HG03175 (cell line): ENCODE results near the gene ASCL2.

Source experiments
- ATAC-seq: cut with Tn5 transposase; IDR thresholded peaks from one replicate; pipeline ENCODE4 v1.9.1; 2021; ENCODE audit warnings: mild to moderate bottlenecking, moderate library complexity; ENCODE audit not compliant: unreplicated experiment

The ASCL2 gene, protein sequence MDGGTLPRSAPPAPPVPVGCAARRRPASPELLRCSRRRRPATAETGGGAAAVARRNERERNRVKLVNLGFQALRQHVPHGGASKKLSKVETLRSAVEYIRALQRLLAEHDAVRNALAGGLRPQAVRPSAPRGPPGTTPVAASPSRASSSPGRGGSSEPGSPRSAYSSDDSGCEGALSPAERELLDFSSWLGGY

DNA sequence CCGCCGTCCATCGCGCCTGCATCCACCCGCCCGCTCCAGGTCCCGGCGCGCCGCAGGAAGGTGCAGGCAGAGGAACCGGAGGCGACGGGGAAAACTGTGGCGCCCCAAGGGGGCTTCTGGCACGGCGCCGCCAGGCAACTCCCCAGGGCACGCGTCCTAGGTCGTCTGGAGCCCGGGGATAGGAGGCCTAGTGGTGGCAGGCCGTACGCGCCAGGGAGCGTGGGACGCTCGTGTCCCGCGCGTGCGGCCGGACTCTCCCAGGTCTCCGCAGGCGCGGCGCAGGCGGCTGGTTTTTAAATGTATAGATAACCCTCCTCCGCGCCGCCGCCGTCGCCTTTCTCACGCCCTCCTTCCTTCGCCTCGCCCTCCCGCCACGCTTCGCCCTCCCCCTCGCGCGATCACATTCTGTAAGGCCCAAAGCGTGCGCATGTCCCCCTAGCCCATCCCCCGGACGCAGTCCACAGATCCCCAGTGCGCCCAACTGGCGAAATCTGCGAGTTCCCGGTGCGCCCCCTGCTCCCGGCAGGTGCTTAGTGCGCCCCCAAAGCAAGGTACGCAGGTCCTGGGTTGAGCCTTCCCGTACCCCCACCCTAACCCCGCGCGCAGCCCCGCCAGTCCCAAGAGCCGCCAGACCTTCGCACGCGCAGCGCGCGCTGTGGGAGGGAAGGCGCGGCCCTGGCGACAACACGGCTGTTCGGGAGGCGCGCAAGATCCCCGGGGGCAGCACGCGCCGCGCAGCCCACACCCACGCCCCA is at the start of gene ASCL2:
Gene ASCL2, minus strand, starts transcription at position 267 of the 755 bp plus-strand sequence. Its CDS starts 256 bp downstream, at position 11.
- ATAC-seq: no peak

DNA sequence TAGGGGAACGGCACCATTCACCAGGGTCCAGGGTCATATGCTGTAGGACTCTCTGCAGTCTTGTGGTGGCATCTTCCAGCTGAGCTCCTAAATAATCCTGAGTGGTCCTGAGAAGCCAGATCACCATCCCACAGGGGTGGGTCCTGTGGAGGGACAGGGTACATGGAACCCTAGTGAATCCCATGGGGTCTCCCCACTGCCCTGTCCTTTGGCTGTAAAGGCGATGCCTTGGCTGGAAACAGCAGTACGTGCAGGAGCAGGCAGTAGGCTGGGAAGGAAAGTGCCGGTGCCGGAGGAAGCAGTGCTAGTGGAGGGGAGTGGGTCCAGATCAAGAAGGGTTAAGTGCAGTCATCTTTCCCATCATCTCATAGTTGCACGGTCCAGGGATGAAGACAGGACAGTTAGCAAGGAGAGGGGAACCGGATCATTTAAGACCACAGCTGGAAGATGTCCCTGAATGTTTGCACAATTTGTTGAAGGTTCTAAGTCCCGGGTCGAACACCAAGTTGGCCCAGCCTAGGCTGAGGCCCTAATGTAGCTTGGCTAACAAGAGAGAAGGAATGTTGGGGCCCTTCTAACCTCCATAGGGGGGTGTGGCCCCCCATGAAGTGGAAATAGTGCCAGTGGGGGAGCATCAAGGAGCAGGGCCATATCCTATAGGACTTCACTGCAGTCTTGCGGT is 49.5 kb upstream of the ASCL2 start:
- no peak for ATAC-seq

DNA sequence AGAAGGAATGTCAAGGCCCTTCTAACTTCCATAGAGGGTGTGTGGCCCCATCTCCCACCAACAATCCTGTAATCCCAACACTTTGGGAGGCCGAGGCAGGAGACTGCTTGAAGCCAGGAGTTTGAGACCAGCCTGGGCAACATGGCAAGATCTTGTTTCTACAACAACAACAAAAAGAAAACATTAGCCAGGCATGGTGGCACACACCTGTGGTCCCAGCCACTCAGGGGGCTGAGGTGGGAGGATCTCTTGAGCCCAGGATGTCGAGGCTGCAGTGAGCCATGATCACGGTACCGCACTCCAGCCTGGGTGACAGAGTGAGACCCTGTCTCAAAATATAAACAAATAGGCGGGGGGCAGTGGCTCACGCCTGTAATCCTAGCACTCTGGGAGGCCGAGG is 48.3 kb upstream of the ASCL2 start:
- no peak for ATAC-seq

DNA sequence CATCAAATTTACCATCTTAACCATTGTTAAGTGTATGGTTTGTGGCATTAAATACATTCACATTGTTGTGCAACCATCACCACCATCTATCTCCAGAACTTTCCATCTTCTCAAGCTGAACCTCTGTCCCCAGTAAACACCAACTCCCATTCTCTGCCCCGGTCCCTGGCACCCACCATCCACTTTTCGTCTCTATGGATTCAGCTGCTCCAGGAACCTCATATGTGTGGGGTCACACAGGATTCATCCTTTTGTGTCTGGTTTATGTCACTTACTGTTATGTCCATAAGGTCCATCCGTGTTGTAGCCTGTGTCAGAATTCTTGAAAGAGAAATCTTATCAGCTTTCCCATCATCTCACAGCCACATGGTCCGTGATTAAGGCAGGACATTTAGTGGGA is 47.7 kb upstream of the ASCL2 start:
- ATAC-seq: no peak

DNA sequence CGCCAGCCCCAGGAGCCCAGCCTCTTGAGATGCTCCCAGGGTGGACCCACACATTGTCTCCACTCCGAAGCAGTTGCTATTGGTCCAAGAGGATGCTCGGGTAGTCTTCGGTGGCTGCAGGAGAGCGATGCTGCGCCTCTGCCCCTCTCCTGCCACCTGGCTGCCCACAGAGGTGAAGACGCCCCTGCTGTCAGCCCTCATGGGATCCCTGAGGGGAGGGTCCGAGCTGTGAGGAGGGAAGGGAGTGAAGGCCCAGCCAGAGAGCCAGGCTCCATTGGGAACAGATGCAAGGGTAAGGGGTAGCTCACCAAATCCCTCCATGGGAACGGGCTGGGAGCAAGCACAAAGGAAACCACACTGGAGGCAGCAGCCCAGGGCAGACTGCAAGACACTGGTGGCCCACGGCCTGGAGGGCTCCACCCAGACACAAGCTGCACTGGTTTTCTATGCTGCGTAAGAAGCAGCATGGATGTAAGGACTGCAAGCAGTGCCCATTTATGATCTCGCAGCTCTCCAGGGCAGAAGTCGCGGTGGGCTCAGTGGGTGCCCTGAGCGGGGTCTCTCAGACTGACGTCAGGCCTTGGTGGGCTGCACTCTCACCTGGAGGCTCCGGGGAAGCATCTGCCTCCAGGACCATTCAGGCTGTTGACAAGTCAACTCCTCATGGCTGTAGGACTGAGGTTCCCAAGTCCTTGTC is 47.1 kb upstream of the ASCL2 start:
- no peak for ATAC-seq

DNA sequence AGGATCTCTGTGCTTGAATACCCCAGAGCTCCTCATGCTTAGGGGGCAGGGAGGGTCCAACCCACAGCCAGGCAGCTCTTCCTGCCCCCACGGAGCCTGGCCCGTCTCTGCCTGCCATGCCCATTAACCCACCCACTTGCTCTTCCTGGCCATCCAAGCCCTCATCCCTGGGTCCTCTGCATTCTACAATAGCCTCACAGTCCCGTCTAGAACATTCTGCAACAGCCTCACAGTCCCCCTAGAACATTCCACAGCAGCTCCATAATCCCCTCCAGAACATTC is 46.5 kb upstream of the ASCL2 start:
- ATAC-seq: no peak

DNA sequence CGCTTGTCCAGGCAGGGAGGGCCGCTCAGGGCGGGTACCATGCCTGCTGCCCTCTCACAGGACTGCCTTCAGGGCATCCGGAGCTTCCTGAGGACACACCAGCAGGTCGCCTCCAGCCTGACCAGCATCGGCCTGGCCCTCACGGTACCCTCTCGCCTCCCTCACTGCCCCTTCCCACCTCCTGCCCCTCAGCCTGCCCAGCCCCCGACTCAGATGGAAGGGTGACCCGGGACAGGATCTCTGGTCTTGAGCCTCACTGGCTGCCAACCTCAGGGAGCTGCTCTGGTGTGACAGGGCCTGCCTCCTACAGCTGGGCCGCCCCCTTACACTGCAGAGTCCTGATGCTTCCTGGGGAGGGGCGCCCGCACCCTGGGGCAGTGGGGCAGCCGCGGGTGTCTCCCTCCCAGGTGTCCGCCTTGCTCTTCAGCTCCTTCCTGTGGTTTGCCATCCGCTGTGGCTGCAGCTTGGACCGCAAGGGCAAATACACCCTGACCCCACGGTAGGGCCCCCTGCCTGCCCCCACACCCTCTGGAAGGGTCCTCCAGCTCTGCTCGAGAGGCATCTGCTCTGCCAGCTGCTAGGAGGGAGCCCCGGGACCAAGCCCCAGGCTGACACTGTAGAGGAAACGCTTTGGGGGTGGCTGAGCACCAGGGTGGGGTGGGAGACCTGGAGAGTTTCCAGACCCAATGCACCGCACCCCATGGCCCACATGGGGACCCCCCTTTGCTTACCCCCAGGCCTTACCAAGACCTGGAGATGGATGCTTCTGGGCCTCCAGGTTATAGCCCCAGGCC is 46.0 kb upstream of the ASCL2 start:
- ATAC-seq: no peak

DNA sequence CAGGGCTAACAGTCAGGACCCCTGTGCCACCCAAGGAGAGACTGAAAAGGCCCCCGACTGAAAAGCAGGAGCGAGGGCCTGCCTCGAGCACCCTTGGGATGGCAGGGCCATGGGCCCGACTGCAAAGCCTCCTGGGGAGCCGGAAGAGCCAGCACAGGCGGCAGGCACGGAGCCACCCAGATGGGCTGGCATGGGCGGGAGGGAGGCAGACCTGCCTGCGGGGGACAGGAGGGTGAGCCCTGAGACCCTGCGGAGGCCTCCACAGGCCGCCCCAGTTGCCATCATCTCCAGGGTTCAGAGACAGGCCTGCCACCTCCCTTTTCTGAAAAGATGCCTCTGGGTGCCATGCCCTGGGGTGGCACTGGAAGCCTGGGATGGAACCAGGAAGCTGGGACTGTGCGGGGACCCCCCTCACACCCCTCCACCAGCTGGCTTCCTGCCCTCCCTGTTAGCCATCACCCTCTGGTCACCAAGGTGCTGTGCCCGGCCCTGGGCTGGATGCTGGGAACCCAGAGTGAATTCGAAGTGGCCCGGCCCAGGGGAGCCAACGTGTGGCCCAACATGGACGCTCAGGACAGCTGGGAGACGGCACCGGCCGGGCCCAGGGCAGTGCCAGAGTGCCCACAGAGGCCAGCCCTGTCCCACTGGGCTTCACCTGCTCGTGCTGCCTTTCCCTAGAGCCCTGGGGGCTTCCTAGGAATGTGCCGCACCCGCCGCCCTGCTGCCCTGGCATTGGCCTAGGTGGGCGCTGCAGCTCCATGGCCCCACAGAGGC is 45.2 kb upstream of the ASCL2 start:
- ATAC-seq: no peak

DNA sequence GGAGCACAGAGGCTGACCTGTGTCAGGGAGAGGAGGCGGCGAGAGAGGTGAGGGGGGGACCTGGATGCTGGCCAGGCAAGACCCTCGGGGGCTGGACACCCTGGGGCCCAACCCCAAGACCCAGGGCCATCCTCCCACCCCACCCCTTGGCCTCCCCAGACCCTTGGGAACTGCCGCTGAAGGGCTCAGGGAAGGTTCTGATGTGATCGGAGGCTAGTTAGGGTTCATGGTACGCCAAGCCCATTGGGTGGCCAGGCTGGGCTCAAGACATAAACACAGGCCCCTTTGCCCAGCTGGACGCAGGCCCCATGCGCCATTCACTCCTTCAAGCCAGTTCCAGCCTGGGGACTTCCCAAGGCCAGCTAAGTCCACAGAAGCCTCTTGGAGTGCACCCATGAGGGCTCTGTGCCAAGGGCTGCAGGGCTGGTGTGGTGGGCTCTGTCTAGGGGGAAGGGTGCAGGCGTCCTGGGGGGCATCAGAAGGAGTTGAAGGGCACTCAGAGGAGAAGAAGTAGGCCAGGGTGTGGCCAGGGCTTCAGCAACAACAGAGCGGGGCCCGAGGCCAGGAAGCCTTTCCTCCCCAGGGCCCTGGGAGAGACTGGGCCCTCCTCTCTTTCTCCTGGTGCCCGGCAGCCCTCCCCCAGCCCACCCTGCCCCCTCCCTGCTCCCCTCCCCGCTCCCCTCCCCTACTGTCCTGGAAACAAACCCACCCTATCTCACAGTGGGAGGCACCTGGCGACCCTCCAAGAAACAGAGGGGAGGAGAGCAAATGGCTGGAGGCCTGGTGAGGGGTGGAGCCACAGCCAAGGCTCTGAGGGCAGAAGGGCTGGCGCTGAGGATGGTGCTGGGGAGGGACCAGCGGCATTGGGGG is 44.4 kb upstream of the ASCL2 start:
- ATAC-seq: no peak

DNA sequence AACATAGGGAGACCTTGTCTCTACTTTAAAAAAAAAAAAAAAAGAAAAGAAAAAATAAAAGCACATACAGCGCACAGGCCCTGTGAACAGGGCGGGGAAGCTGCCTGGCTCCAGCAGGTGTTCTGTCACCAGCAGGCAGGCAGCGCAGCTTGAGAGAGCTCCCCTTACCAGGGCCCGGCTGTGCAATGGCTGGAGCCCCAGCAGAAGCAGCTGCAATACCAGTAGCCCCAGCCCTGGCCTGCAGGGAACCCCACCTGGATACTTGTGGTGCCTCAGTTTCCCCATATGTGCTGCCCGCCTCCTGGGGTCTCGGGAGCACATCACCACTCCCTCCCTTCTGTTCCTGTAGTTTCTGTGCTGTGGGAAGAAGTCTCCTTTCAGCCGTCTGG is 43.7 kb upstream of the ASCL2 start:
- no peak for ATAC-seq

DNA sequence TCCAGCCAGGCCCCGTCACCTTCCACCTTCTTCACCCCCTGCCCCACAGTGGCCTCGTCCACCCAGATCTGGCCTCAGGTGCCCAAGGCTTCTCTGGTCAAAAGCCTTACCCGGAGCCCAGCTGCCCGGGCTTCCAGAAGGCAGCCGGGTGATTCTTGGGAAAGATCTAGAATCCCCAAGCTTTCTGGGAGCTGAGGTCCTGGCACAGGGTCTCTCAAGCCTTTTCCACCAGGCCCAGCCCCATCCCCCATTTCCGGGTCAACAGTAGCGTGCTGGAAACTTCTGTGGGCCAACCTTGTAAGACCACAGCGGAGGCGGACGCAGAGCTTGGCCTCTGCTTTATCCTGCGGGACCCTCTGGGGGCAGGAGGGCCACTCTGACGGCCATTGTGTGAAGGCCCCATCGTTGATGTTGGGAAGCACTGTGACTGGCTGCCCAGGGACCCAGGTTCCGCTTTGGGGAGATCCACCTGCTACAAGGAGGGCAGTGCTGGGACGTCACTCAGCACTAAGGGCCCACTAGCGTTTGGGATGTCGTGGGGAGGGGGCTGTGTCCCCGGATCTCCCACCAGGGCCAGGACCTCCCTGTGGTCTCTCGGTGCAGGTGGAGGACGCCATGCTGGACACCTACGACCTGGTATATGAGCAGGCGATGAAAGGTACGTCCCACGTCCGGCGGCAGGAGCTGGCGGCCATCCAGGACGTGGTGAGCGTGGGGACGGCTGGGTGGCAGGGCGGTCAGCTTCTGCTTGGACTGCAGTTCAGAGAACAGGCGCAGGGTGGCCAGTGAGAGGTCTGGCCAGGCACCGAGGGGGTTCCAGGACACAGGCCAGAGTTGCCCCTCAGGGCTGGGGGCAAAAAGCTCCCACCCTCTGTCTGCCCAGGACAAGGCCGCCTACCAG is 42.9 kb upstream of the ASCL2 start:
- no peak for ATAC-seq

DNA sequence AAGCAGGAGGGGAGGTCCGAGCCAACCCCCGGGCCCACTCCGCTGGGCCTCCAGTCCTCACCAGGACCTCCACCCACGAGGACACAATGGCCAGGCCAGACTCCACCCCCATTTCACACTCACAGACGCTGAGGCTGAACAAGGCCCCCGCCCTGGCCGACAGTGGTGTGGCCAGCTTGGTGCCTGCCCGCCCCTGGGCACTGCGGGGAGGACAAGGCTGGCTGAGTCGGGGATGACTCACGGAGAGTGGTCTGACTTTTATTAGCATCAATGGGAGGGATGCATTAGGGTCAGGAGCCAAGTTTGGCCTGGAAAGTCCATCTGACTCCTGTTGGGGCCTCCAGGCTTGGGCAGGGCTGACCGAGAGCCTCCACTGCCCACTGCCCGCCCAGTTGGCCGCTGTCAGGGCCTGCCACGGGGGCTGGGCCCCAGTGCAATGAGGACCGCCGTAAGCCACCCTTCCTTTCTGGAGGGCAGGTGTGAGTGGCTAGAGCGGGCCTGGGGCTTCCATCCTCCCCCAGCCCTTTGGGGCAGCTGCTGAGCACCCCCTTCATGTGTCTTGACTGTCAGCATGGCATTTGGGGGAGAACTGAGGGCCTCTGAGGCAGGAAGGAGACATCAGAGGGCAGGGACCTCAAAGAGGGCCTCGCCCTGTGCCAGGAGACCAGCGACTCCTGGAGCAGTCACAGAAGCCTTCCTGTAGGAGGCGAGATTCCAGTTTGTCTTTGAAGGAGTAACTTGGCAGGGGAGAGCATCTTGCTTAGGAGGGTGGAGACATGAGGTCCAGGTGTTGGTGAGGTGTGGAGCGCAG is 42.0 kb upstream of the ASCL2 start:
- no peak for ATAC-seq

DNA sequence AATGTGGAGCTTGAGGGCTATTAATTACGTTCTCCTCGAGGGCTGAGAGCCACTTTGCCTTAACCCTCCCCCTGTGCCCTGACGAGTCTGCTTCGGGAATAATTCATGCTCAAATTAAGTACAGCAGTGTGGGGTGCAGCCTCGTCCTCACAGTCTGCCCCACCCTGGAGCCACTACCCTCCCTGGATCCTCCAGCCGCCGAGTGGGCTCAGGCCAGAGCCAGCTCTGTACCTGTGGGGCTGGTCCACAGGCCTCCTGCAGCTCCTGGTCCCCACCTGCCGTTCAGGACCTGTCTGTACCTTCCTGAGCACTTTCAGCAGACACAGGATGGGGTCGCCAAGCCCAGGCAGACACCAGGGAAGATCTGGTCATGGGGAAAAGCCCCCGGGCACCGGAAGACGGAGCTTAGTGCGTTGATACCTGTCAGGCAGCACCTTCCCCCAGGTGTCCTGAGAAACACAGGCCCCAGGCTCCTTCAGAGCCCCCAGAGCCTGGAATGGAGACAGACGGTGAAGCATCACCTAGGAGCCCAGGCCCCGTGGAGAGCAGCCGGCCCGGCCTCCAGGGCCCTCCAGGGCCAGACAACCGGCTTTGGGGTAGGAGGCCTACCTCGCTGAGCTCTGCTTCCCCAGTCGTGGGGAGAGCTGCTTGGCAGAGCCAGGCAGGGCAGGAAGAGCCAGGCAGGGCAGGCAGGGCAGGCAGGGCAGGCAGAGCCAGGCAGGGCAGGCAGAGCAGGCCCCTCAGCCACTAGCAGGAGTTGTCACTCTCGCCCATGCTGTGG is 41.2 kb upstream of the ASCL2 start:
- no peak for ATAC-seq

DNA sequence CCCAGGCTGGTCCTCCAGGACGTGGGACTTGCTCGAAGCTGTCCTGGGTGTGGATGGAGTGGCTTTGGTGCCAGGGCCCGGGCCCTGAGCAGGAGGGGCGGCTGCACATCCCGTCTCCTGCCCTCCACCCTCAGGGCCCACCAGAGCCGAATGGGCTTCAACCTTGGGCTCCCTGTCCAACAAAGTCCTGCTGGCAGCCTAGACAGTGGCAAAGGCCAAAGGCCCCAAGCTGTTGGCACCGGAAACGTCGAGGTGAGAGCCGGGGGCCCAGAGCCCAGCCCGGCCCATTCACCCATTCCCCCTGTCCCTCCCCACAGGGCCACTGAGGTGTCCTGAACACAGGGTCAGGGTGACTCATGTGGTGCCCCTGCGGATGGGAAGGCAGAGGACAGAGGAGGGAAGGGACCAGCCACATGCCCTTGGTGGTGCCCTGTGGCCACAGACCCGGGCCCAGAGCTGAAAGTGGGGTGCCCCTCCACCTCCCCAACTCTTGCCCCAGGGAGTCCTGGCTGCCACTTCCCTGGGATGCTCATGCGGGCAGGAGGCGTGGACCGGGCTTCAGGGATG is 40.5 kb upstream of the ASCL2 start:
- no peak for ATAC-seq

DNA sequence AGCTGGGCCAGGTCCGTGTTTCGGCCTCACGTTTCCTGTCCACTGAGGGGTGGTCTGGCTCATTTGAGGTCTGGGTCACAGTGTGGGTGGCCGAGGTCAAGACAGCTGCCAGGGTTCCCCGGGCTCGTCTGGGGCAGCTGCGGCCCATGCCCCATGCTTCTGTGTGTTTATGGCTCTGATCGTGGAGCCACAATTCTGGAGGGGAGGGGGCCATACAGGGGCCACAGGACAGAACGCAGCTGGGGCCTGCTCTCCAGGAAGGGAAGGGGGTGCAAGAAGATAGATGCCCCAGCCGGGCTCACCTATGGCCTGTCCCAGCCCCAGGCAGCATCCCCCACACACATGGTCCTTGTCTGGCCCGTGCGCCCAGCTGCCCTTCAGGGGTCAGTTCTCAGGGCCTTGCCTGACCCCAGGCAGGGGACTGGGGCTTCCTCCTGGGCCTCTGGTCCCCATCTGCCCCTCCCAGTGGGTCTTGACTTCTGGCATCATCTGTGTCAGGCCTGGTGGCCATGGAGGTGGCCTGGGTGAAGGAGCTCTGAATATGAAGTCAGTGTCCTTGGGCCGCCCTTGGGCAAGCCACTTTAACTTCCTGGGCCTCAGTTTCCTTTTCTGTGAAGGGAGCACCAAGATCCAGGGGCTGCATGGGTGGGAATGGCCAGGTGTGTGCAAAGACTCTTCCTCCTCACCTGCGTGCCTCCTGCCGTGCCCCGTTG is 39.8 kb upstream of the ASCL2 start:
- ATAC-seq: no peak
